LNCAP (cell line): ENCODE results near the gene ABCA1.

Experiments
- TF ChIP-seq, protein P1 (sequence below): fragments of 450-650 bp; IDR thresholded peaks from 2 replicates; pipeline ENCODE4 v1.5.1; 2017; ENCODE audit warnings: mild to moderate bottlenecking

ABCA1 gene

DNA sequence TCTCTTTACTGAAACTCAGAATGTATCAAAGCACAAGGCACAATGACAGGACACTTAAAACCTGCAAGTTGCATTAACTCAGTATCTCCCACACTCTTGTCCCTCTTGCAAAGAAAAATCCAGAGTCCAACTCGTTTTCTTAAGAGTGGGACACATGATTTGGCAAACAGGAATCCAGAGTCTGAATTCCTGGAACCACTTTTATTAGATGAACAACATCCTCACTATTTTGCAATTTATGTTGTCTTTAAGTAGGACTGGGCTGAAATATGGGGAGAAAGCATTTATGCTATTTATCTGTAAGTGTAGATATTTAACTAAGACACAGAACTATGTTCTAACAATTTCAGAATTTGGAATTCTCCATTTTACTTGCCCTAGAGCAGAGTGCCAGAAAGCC, 69.1 kb downstream of the ABCA1 start:
- TF ChIP-seq, protein P1, sequence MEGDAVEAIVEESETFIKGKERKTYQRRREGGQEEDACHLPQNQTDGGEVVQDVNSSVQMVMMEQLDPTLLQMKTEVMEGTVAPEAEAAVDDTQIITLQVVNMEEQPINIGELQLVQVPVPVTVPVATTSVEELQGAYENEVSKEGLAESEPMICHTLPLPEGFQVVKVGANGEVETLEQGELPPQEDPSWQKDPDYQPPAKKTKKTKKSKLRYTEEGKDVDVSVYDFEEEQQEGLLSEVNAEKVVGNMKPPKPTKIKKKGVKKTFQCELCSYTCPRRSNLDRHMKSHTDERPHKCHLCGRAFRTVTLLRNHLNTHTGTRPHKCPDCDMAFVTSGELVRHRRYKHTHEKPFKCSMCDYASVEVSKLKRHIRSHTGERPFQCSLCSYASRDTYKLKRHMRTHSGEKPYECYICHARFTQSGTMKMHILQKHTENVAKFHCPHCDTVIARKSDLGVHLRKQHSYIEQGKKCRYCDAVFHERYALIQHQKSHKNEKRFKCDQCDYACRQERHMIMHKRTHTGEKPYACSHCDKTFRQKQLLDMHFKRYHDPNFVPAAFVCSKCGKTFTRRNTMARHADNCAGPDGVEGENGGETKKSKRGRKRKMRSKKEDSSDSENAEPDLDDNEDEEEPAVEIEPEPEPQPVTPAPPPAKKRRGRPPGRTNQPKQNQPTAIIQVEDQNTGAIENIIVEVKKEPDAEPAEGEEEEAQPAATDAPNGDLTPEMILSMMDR: no peak

DNA sequence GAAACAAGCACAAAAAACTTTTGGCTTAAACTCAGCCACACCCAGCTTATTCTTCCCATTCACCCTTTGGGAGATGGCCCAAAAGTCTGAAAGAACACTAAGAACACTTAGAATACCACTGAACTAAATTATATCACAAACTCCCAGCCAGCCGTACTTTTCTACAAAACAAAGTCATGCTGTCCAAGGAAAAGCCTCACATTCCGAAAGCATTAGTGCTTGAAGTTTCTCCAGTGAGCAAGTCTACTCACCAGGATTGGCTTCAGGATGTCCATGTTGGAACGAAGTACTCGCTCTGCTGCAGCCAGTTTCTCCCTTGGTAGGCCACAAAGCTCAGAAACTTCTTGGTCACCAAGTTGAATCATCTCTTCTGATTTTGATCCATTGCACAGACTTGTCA, 69.7 kb downstream of the ABCA1 start:
- TF ChIP-seq, protein P1: no peak

DNA sequence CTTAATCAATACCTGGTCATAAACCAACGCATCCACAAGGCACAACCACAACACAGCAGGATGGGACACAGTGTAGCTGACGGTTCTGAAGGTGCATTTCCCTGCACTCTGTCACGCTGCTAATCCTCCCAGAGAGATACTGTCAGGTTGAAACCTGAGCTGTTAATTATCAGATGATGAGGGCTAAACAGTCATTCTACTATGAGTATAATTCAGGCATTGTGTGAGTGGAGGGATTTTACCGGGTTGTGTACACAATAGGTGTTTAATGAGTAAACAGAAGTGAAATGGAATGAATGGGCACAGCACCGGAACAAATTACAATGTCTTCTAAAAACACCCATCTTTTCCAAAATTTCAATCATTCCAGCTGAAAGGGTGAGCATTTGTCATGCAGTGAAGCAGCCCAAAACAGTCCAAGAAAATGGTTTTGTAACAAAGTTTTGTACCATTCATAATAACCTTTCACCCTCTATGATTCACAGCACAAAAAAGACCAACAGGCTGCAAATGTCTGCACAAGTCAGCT, 71.5 kb downstream of the ABCA1 start:
- TF ChIP-seq, protein P1: no peak

DNA sequence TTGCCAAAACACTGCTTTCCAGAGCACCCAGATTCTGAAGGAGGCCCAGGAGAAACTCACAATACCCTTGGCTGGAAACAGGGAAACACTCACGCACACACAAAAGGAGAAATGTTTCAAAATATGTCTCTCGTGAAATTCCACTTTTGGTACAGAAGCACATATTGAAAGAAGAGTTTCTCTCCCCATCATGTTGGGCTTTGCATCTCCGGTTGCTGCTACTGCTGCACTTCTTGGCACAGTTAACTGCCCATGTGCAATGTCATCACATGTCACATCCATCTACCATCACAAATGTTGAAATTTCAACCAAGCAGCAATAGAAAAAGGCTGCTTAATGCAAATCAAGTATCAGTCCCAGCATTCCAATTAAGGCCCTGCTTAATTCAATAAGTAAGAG, 72.1 kb downstream of the ABCA1 start:
- TF ChIP-seq, protein P1: no peak

DNA sequence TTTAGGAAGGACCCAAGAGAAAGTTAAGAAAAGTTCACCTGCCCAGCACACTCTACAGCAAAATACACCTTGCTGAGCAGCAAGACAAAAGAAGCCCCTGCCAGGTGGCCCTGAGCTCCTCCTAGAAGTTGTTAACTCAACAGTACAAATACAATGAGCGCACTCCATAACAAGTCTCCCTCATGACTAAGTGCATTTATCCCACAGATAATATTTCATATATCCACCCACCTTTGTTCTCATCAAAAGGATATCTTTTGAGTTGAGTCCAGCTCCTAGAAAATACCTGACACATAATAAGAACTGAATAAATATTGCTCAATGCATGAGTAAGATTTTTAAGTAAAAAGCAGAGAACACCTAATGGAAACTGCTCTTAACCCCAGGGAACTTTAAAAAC, 73.3 kb downstream of the ABCA1 start:
- TF ChIP-seq, protein P1: no peak

DNA sequence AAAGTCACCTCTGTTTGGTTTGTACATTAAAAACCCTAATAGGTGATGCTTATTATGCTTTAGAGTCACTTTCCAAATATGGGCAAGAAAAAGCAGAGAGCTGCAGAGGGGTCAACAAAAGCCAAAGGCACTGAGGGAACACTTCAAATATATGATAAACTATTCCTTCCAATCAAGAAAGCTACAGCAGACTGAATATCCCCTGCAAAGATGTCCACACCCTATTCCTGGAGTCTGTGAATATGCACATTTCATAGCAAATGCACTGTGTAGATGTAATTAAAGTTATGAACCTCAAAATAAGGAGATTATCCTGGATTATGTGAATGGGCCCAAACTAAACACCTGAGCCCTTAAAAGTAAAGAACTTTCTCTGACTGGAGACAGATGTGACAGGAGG, 74.3 kb downstream of the ABCA1 start:
- TF ChIP-seq, protein P1: no peak

DNA sequence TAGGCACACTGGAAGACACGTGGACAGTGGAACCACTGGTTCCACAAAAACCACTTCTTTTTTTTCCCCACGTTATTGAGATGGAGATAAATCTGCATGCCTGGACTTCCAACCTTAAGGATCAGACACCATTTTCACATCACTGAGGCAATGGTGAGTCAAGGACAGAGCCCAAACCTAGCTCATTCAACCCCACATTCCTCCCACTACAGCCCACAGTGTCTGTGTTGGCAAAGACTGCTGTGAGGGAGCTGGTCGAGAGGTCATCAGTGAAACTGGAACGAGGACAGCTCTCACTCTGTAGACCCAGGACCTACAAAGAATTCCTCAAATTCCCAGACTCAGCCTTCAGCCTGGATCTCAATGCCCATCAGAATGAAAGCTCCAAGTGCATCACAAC, 74.8 kb downstream of the ABCA1 start:
- TF ChIP-seq, protein P1: no peak

DNA sequence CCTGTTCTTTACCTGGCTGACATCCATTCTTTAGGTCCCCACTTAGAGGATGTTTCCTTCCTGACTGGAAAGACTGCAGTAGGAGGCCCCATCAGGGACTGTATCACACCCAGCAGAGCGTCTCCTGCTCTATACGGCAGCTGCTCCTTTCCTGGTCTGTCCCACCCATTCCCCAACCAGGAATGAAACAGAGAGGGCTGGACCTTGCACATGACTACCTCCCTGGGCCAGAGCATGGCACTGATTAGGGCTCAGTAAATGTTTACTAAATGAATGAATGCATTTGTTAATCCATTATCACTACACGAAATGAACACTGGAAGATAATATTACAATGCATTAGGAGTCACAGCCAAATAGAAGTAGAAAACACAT, 76.4 kb downstream of the ABCA1 start:
- TF ChIP-seq, protein P1: no peak
